Measurements from ENCODE around the gene PPP1CC.
"Not testable (repeated sequence)": the region's sequence is repeated elsewhere in the genome, so short reads cannot be mapped to it uniquely, and the experiment has no call there.

Gene PPP1CC

GRCh38 chr12:110754101-110754793, 11.6 kb upstream of the PPP1CC start:
- DNase-seq (ENCODE audit: low spot score) = no peak

GRCh38 chr12:110750784-110751461, 8.2 kb upstream of the PPP1CC start:
- DNase-seq (ENCODE audit: low spot score) = no peak

DNA sequence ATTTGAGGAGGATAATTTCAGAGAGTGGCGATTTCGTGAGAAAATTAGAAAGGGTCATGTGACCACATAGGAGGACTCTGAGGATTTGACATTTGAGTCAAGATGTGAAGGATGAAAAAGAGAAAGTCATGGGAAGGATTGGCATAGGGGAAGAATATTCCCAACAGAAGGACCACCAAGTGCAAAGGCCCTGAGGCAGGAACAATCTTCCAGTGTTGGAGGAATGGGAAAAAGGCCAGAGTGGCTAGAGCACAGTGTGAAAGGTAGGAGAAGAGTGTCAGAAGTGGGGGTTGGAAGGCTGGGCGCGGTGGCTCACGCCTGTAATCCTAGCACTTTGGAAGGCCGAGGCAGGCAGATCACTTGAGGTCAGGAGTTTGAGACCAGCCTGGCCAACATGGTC, 3.9 kb upstream of the PPP1CC start:
- no peak for DNase-seq (ENCODE audit: low spot score)

DNA sequence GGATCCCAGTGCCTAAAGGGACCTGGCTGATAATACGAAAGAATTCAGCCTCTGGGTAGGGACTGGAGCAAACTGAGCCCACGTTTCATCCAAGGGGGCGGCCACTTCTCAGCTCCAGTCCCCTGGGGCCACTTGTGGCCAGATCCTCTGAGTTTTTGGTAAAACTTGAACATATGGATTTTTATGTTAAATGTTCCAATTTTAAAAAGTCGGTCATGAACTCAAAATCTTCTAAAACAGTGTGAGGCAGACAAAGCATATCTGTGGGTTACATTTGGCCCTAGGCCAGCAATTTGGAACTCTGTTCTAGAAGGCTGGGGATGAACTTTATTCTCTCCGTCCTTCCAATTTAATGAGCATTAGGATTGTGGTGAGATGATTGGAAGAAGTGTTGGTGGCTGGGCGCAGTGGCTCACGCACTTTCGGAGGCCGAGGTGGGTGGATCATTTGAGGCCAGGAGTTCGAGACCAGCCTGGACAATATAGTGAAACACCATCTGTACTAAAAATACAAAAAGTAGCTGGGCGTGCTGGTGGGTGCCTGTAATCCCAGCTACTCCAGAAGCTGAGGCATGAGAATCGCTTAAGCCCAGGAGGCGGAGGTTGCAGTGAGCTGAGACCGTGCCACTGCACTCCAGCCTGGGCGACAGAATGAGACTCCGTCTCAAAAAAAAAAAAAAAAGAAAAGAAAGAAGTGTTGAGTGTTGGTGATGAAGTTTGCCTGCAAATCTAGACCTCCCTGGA, 3.0 kb upstream of the PPP1CC start:
- DNase-seq (ENCODE audit: low spot score) = no peak

DNA sequence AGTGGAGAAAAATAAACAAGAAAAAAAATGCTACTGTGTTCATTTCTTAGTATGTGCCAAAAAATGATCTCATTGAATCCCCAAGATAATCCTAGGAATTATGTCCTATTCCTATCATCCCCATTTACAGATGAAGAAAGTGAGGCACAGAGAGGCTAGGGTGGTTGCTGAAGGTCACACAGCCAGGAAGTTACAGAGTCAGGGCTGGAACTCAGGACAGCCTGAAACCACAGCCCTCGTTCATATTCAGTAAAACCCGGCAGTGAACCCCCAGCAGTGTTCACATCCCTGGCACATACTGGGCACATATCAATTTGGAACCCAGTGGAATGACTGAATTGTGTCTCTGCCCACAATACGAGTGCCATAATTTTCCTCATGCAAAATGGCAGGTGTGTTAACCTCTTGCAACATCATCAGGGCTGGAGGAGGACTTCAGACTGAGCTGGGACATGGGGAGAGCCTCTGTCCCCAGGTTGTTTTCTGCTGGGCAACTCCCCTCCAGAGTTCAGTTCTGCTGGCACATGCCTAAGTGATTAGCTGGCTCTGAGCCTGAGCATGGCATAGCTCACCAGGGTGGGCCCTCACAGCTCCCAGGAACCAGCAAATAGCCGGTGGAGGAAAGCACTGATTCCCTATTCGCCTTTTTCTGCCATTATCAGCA, 2.0 kb upstream of the PPP1CC start:
- no peak for DNase-seq (ENCODE audit: low spot score)

DNA sequence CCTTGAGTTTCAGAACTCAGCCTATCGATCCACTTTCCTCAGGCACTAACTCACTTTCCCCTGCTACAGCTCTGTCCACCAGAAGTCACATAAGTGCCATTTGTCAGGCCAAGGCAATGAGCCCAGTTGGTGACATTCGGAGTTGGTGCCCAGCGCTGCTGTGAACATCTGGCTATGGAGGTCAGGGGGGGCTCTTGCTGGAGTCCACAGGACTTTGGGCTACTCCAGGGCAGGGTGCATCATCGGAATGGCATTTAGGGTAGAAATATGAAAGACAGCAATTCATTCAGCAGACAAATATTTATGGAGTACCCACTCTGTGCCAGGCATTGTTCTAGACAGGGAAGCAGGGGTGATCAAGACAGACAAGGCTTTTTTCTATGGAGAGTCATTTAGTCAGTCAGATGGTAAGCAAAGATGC, 1.5 kb upstream of the PPP1CC start:
- no peak for DNase-seq (ENCODE audit: low spot score)

- DNase-seq (ENCODE audit: low spot score) = no peak
These were observed 941 bp upstream of the PPP1CC start for GRCh38 chr12:110743571-110744093.

GRCh38 chr12:110742096-110742717, 484 bp downstream of the PPP1CC start:
- DNase-seq (ENCODE audit: low spot score) = no peak

GRCh38 chr12:110741341-110742095, 1.2 kb downstream of the PPP1CC start:
- DNase-seq (ENCODE audit: low spot score) = peak; percentile 42

DNA sequence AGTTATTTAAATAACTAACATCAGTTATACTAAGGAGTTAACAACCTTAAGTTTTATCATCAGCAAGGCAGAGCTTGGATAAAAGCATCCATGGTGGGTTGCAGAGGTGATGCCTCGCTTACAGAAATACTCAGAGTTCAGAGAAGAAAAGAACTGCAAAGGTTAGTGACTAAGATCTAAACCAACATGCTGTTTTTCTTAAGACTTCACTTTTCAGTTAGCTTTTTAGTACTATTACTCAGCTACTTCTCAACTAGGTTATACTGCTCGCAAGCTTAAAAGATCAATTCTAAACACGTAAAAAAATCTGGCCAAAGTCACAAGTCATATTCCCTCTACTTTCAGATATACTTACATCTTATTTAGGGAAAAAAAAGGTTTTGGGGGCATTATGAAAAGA, 2.8 kb downstream of the PPP1CC start:
- no peak for DNase-seq (ENCODE audit: low spot score)

GRCh38 chr12:110739488-110739887, 3.2 kb downstream of the PPP1CC start:
- no peak for DNase-seq (ENCODE audit: low spot score)

- DNase-seq (ENCODE audit: low spot score) = no peak
These were observed 5.2 kb downstream of the PPP1CC start for GRCh38 chr12:110737532-110737931.

DNA sequence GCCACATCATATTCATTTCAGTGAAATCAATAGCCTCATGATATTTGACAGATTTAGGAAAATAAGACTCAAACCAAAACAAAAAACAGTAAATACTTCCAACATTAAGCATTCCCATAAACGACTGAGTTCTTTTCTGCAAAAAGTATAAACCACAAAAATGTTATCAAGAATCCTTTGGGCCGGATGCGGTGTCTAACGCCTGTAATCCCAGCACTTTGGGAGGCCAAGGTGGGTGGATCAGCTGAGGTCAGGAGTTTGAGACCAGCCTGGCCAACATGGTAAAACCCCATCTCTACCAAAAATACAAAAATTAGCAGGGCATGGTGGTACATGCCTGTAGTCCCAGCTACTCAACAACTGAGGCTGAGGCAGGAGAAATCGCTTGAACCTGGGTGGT, 5.7 kb downstream of the PPP1CC start:
- DNase-seq (ENCODE audit: low spot score) = not testable (repeated sequence)

DNA sequence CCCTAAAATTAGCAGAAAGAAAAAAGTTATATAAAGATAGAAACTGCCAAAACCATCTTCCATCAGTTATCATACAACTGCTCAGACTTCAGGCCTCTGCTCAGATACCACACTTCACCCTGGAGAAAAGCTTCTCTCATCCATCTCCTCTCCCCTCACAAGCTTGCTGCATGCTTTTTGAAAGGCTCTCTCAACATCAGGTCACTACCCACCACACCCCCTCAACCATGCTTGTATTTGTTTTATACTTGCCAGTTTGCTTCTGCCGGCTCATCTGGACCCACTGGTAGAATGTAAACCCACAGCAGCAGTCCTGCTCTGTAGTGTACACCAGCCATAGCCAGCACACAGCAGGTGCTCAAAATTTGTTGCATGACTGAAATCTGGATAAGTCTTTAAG, 8.8 kb downstream of the PPP1CC start:
- DNase-seq (ENCODE audit: low spot score) = no peak

DNA sequence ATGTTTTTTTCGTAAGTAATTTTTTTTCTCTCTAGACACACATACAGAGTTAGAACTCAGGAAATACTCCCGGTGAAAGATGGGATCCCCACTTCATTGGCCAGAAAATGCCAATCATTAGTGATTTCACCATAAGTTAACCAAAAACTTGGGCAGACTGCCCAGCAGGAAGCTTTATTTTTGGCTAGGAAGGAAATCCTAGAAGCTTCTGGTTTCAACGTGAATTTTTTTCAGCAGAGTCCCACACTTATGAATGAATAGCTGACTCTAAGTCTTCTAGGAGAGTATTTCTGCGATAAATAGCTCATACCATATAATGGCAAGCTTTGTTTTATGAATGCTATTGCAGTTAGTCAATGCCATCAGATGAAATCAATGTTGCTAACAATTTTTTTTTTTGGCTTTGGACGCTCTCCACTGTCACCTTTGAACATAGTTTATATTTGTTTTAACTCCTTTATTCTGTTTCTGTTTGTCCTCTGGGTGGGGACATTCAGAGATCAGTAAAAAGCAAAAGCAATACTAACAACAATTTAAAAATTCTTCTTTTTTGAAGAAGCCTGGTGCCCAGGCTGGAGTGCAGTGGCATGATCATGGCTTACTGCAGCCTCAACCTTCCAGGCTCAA, 9.5 kb downstream of the PPP1CC start:
- DNase-seq (ENCODE audit: low spot score) = no peak

- no peak for DNase-seq (ENCODE audit: low spot score)
These were observed 10.1 kb downstream of the PPP1CC start for GRCh38 chr12:110732572-110732971.

- no peak for DNase-seq (ENCODE audit: low spot score)
These were observed 11.2 kb downstream of the PPP1CC start for GRCh38 chr12:110731479-110731878.

DNA sequence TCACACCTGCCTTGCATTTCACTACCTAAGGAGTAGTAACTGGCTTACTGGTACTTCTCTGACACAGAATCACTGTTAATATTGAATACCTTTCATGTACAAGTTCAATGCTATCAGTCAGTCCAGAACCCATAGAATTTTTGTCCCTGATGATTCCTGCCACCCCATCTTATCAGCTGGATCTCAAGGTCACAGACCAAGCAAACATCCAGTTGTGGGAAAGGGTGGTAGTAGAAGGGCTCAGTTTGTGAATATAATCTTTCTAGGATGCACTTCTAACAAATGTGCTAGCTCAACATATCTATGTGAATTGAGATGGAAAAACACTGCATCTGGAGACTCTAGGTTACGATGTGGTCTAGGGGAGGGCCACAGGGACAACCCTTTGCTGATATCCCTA, 14.1 kb downstream of the PPP1CC start:
- DNase-seq (ENCODE audit: low spot score) = no peak

GRCh38 chr12:110726708-110727369, 15.9 kb downstream of the PPP1CC start:
- DNase-seq (ENCODE audit: low spot score) = no peak

DNA sequence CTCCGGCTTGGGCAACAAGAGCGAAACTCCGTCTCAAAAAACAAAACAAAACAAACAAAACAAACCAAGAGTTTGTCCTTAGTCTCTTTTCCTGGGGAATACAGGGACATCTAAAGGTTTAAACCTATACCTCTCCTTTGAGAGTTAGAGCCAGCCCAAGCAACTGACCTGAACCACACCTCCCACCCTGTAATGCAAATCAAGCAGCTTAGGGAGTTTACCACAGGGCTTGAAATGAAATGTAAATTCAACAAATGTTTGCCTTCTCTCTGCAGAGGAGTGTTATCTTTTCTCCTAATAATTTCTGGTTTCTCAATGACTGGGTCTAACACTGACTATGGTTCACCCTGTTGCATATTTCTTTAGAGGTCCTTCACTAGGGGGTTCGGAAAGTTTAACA, 16.7 kb downstream of the PPP1CC start:
- no peak for DNase-seq (ENCODE audit: low spot score)
